Nephron (organoid): Measurements from ENCODE around the gene LAMA1.

Experiments
- H3K27ac Mint-ChIP-seq, 3 experiments: 2 replicates each; pipeline ENCODE4 v1.8.0; 2020; ENCODE audit warnings: mixed read lengths in 3 of 3, mild to moderate bottlenecking in 2 of 3, moderate library complexity in 1 of 3
- H3K27me3 Mint-ChIP-seq: 2 replicates; pipeline ENCODE4 v1.8.0; 2021; ENCODE audit warnings: low read depth, mild to moderate bottlenecking, moderate library complexity, mixed read lengths
- H3K36me3 Mint-ChIP-seq: 2 replicates; pipeline ENCODE4 v1.8.0; 2020; ENCODE audit warnings: low read depth, mixed read lengths
- H3K4me1 Mint-ChIP-seq: 2 replicates; pipeline ENCODE4 v1.8.0; 2020; ENCODE audit warnings: mixed read lengths
- H3K4me3 Mint-ChIP-seq, 3 experiments: 2 replicates each; pipeline ENCODE4 v1.8.0; 2020; ENCODE audit warnings: mild to moderate bottlenecking in 3 of 3, mixed read lengths in 3 of 3, moderate library complexity in 2 of 3
- H3K9me3 Mint-ChIP-seq: 2 replicates; pipeline ENCODE4 v1.8.0; 2020; ENCODE audit warnings: mixed read lengths
- CTCF ChIP-seq, 3 experiments: fragments of 200-600 bp; sonication (generic); IDR thresholded peaks; one replicate each; pipeline ENCODE4 v1.5.0; 2021; ENCODE audit warnings: antibody characterized with exemption in 3 of 3; ENCODE audit not compliant: unreplicated experiment in 3 of 3

LAMA1 gene

GRCh38 chr18:7062811-7063210 is 54.8 kb downstream of the LAMA1 start:
- Mint-ChIP-seq H3K27me3 (peaks cover 2% of the 10 kb centered on the region), H3K36me3 (no peaks in the 10 kb centered on the region), H3K9me3 (no peaks in the 10 kb centered on the region), H3K4me3 (peak overlapping the region in 1 of 3 experiments; percentile 41), H3K27ac (peak overlapping the region; percentile 91 to 98 (median 94)), H3K4me1 (peaks cover 19% of the 10 kb centered on the region)
- TF ChIP-seq CTCF (IDR thresholded peaks at IDR 0.05; ENCODE audit: unreplicated experiment in 3 of 3), result no peak

- Mint-ChIP-seq H3K27ac (peak overlapping the region; percentile 91 to 98 (median 94)), H3K4me1 (peaks cover 19% of the 10 kb centered on the region), H3K4me3 (no peak overlapping the region), H3K9me3 (no peaks in the 10 kb centered on the region), H3K36me3 (no peaks in the 10 kb centered on the region), H3K27me3 (no peaks in the 10 kb centered on the region)
- TF ChIP-seq CTCF (IDR thresholded peaks at IDR 0.05; ENCODE audit: unreplicated experiment in 3 of 3), result no peak
Measured at GRCh38 chr18:7062236-7062635, 55.4 kb downstream of the LAMA1 start.

- Mint-ChIP-seq H3K9me3 (no peaks in the 10 kb centered on the region), H3K27me3 (no peaks in the 10 kb centered on the region), H3K4me1 (peaks cover 19% of the 10 kb centered on the region), H3K4me3 (no peak overlapping the region), H3K27ac (peak overlapping the region; percentile 74 to 98 (median 94)), H3K36me3 (no peaks in the 10 kb centered on the region)
- TF ChIP-seq CTCF (IDR thresholded peaks at IDR 0.05; ENCODE audit: unreplicated experiment in 3 of 3), result no peak
Measured at GRCh38 chr18:7059276-7059675, 58.3 kb downstream of the LAMA1 start.

GRCh38 chr18:7056026-7056425 is 61.6 kb downstream of the LAMA1 start:
- no peak overlapping the region for H3K4me3 Mint-ChIP-seq
- TF ChIP-seq CTCF (IDR thresholded peaks at IDR 0.05; ENCODE audit: unreplicated experiment in 3 of 3), result no peak

GRCh38 chr18:7049951-7050350 is 67.6 kb downstream of the LAMA1 start:
- TF ChIP-seq CTCF (IDR thresholded peaks at IDR 0.05; ENCODE audit: unreplicated experiment in 3 of 3), result no peak
- H3K27me3 Mint-ChIP-seq, result no peaks in the 10 kb centered on the region
- H3K9me3 Mint-ChIP-seq, result no peaks in the 10 kb centered on the region
- no peak overlapping the region for H3K27ac Mint-ChIP-seq
- no peaks in the 10 kb centered on the region for H3K4me1 Mint-ChIP-seq
- H3K4me3 Mint-ChIP-seq, result no peak overlapping the region
- H3K36me3 Mint-ChIP-seq, result peaks cover 4% of the 10 kb centered on the region

More at GRCh38 chr18:7056026-7056425, 61.6 kb downstream of the LAMA1 start:
- H3K36me3 Mint-ChIP-seq, result no peaks in the 10 kb centered on the region
- peaks cover 14% of the 10 kb centered on the region for H3K4me1 Mint-ChIP-seq
- no peaks in the 10 kb centered on the region for H3K9me3 Mint-ChIP-seq
- peak overlapping the region in 1 of 3 experiments; percentile 45 for H3K27ac Mint-ChIP-seq
- no peaks in the 10 kb centered on the region for H3K27me3 Mint-ChIP-seq

GRCh38 chr18:7048081-7048480 is 69.5 kb downstream of the LAMA1 start:
- no peak overlapping the region for H3K4me3 Mint-ChIP-seq
- peaks cover 4% of the 10 kb centered on the region for H3K36me3 Mint-ChIP-seq
- H3K27ac Mint-ChIP-seq, result no peak overlapping the region
- H3K9me3 Mint-ChIP-seq, result no peaks in the 10 kb centered on the region
- no peak for TF ChIP-seq CTCF (IDR thresholded peaks at IDR 0.05; ENCODE audit: unreplicated experiment in 3 of 3)
- H3K27me3 Mint-ChIP-seq, result no peaks in the 10 kb centered on the region
- no peaks in the 10 kb centered on the region for H3K4me1 Mint-ChIP-seq
